GM12878 (cell line): Measurements from ENCODE around the gene ACTL7A. TPM values are rescaled to one million over a fixed set of nuclear protein-coding genes. Genes with fewer than 3 reads are reported as not detected.
A peak's percentile ranks its signal among the peaks of the same experiment; 100 is the strongest.
"Not testable (repeated sequence)": the region's sequence is repeated elsewhere in the genome, so short reads cannot be mapped to it uniquely, and the experiment has no call there.

Experiments
- ATAC-seq: fragments of 200-7000 bp; cut with Tn5 transposase; 3 replicates; pipeline ENCODE4 v1.9.1; 2020; ENCODE audit warnings: mild to moderate bottlenecking, moderate library complexity
- BruUV-seq: library from RNA; stranded (reverse); fragments of 400-500 nt; replicated peaks from 2 replicates; lab custom pipeline; 2021; lab: Mats Ljungman, UMichigan
- CTCF ChIA-PET: fragments of 300-600 bp; sonication (Branson Sonifier 250); formaldehyde crosslinking; extraction: SDS; loops from one replicate; lab custom pipeline; 2021; ENCODE audit warnings: inconsistent platforms; lab: Yijun Ruan, JAX
- POLR2A ChIA-PET: fragments of 350-600 bp; formaldehyde crosslinking; extraction: SDS; loops from one replicate; lab custom pipeline; 2021; ENCODE audit warnings: inconsistent platforms; lab: Charles Lee
- RAD21 ChIA-PET: fragments of 300-600 bp; sonication (Branson Sonifier 250); formaldehyde crosslinking; loops from one replicate; lab custom pipeline; 2023; ENCODE audit warnings: antibody characterized with exemption; ENCODE audit not compliant: unreplicated experiment; lab: Charles Lee
- SMC1A ChIA-PET: fragments of 300-600 bp; sonication (Branson Sonifier 250); formaldehyde crosslinking; loops from one replicate; lab custom pipeline; 2023; ENCODE audit not compliant: unreplicated experiment, uncharacterized antibody; lab: Charles Lee
- DNase-seq: peaks from one replicate; pipeline ENCODE4 v3.0.0-alpha.2; 2011; ENCODE audit warnings: low read depth, low spot score
- FAIRE-seq: peaks from 3 replicates; lab custom pipeline; 2011; peaks lifted over from hg19 to GRCh38; lab: Jason Lieb, UNC
- H2AFZ ChIP-seq: 2 replicates; pipeline ENCODE4 v1.6.0; 2011; ENCODE audit warnings: low read depth, low read length, control low read depth; ENCODE audit not compliant: control insufficient read depth
- H3K27ac ChIP-seq: 2 replicates; pipeline ENCODE4 v1.5.1; 2011; ENCODE audit warnings: control low read depth; ENCODE audit not compliant: control insufficient read depth, insufficient read depth
- H3K27me3 ChIP-seq, 2 experiments: replicated peaks in 1 of 2; 2 replicates each; pipeline versions ENCODE4 v1.6.0 to v1.6.1; 2011; ENCODE audit warnings: low read length in 1 of 2; ENCODE audit not compliant: control insufficient read depth in 2 of 2, insufficient read depth in 2 of 2
- H3K36me3 ChIP-seq, 2 experiments: 2 replicates each; pipeline ENCODE4 v1.5.1; 2011; ENCODE audit warnings: low read length in 1 of 2; ENCODE audit not compliant: control insufficient read depth in 2 of 2, insufficient read depth in 2 of 2
- H3K4me1 ChIP-seq: 2 replicates; pipeline ENCODE4 v1.6.1; 2011; ENCODE audit warnings: mild to moderate bottlenecking, low read length, moderate library complexity, mixed read lengths; ENCODE audit not compliant: control insufficient read depth, insufficient read depth
- H3K4me2 ChIP-seq: 2 replicates; pipeline ENCODE4 v1.6.0; 2011; ENCODE audit warnings: control low read depth; ENCODE audit not compliant: control insufficient read depth, insufficient read depth
- H3K4me3 ChIP-seq: fragments of 200-600 bp; sonication (generic); 2 replicates; pipeline ENCODE4 v1.5.1; 2016
- H3K79me2 ChIP-seq: 2 replicates; pipeline ENCODE4 v1.6.0; 2011; ENCODE audit warnings: low read length; ENCODE audit not compliant: control insufficient read depth, insufficient read depth
- H3K9ac ChIP-seq: 2 replicates; pipeline ENCODE4 v1.8.0; 2011; ENCODE audit warnings: low read length, control low read depth, mixed read lengths; ENCODE audit not compliant: control insufficient read depth, insufficient read depth
- H3K9me3 ChIP-seq: replicated peaks from 3 replicates; pipeline ENCODE4 v1.5.1; 2011; ENCODE audit warnings: mild to moderate bottlenecking, low read length; ENCODE audit not compliant: control insufficient read depth, insufficient read depth
- H4K20me1 ChIP-seq: 2 replicates; pipeline ENCODE4 v1.6.0; 2011; ENCODE audit not compliant: control insufficient read depth, insufficient read depth
- WGBS: methylation state at CpG from one replicate; pipeline ENCODE4 v1.1.6; 2016; ENCODE audit warnings: low lambda C conversion rate; ENCODE audit not compliant: insufficient replicate concordance, insufficient coverage; ENCODE audit errors: missing lambda C conversion rate; 5-methylcytosine and 5-hydroxymethylcytosine counted together
- in situ Hi-C: fragments of 300-500 bp; cut with MboI; formaldehyde crosslinking; loops from 9 replicates; pipeline ENCODE4 v1.14.3; 2018; ENCODE audit warnings: mixed read lengths
- intact Hi-C: fragments of 100-400 bp; cut with micrococcal nuclease; formaldehyde crosslinking; loops from one replicate; pipeline ENCODE4 v1.14.2; 2022; ENCODE audit not compliant: unreplicated experiment
- polyA plus RNA-seq, 11 experiments: library from polyadenylated mRNA; depleted of rRNA in 4 of 11; unstranded in 6 of 11; stranded (reverse) in 5 of 11; fragments of >200 nt; fragmentation: Nextera tagmentation in 4 of 11; fragmentation: Illumina TruSeq in 1 of 11; extraction: Ambion mirVana in 4 of 11; extraction: Trizol in 1 of 11; gene quantifications; 1 replicate in 1 of 11; 2 replicates in 10 of 11; pipeline versions ENCODE4 v1.2.1 to v1.2.3, GENCODE V29; 2011 to 2016; ENCODE audit warnings: inconsistent platforms in 2 of 11, missing spikeins in 2 of 11, low read depth in 1 of 11
- total RNA-seq, 4 experiments: library from RNA; depleted of rRNA in 3 of 4; stranded (reverse); fragments of >200 nt in 3 of 4; fragmentation: Illumina TruSeq in 1 of 4; extraction: Trizol in 1 of 4; gene quantifications; 2 replicates each; pipeline versions ENCODE4 v1.2.1 to v1.2.3, GENCODE V29; 2013 to 2021
- TF ChIP-seq, protein P1 (sequence below): fragments of 450-650 bp; IDR thresholded peaks from 2 replicates; pipeline ENCODE4 v1.6.1; 2016; ENCODE audit warnings: mild to moderate bottlenecking, moderate library complexity, borderline replicate concordance

Gene ACTL7A
- total and polyA plus RNA-seq, 10 of the 15 experiments (the other 5 are each of a cell fraction or from before 2014, with no cell fraction given), result not detected

DNA sequence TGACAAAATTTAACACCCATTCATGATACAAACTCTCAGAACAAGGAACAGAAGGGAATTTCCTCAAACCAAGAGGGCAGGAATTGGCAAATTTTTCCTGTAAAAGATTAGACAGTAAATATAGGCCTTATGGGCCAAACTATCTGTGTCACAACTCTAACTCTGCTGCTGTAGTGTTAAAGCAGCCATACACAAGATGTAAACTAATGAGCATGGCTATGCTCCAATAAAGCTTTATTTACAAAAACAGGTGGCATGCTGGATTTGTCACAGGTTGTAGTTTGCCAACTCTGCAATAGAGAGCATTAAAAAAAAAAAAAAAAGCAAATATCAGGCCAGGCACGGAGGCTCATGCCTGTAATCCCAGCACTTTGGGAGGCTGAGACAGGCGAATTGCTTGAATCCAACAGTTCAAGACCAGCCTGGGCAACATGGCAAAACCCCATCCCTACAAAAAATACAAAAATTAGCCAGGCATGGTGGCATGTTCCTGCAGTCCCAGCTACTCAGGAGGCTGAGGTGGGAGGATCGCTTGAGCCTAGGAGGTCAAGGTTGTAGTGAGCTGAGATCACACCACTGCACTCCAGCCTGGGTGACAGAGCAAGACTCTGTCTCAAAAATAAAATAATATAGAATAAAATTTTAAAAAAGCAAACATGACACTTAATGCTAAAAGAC is 24.7 kb downstream of the ACTL7A start:
- H3K27me3 ChIP-seq, DNase-seq, BruUV-seq, H3K79me2 ChIP-seq, H3K4me2 ChIP-seq, H3K9ac ChIP-seq, ATAC-seq, H4K20me1 ChIP-seq, H2AFZ ChIP-seq, H3K4me3 ChIP-seq, H3K4me1 ChIP-seq, FAIRE-seq, H3K27ac ChIP-seq, in situ Hi-C loops, H3K9me3 ChIP-seq, intact Hi-C loops: not testable (repeated sequence)
- TF ChIP-seq, protein P1, sequence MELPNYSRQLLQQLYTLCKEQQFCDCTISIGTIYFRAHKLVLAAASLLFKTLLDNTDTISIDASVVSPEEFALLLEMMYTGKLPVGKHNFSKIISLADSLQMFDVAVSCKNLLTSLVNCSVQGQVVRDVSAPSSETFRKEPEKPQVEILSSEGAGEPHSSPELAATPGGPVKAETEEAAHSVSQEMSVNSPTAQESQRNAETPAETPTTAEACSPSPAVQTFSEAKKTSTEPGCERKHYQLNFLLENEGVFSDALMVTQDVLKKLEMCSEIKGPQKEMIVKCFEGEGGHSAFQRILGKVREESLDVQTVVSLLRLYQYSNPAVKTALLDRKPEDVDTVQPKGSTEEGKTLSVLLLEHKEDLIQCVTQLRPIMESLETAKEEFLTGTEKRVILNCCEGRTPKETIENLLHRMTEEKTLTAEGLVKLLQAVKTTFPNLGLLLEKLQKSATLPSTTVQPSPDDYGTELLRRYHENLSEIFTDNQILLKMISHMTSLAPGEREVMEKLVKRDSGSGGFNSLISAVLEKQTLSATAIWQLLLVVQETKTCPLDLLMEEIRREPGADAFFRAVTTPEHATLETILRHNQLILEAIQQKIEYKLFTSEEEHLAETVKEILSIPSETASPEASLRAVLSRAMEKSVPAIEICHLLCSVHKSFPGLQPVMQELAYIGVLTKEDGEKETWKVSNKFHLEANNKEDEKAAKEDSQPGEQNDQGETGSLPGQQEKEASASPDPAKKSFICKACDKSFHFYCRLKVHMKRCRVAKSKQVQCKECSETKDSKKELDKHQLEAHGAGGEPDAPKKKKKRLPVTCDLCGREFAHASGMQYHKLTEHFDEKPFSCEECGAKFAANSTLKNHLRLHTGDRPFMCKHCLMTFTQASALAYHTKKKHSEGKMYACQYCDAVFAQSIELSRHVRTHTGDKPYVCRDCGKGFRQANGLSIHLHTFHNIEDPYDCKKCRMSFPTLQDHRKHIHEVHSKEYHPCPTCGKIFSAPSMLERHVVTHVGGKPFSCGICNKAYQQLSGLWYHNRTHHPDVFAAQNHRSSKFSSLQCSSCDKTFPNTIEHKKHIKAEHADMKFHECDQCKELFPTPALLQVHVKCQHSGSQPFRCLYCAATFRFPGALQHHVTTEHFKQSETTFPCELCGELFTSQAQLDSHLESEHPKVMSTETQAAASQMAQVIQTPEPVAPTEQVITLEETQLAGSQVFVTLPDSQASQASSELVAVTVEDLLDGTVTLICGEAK, result peak; percentile 53; the same call in 1 of the 2 replicates
- H3K36me3 ChIP-seq, result peaks cover 1 to 15% of the 10 kb centered on the region in 2 experiments
- CTCF ChIA-PET, result interaction anchor here (0.7 to 1.3 kb wide), 4 partner anchors 11 to 222 kb away, joined by 3 read pairs; no protein-coding TSS in a partner anchor
- SMC1A ChIA-PET, result interaction anchor here (1.0 to 2.0 kb wide), 4 partner anchors 13 to 126 kb away, joined by 3 to 8 read pairs (median 3); no protein-coding TSS in a partner anchor
- POLR2A ChIA-PET, result interaction anchor here (0.7 kb wide), 2 partner anchors 35 to 548 kb away, joined by 3 read pairs; no protein-coding TSS in a partner anchor
- RAD21 ChIA-PET, result interaction anchor here (1.0 kb wide), 1 partner anchor 37 kb away, joined by 3 read pairs; no protein-coding TSS in a partner anchor
- WGBS, result 100% methylated on average over 3 of the region's 3 CpGs
